ENCODE measurements around the gene WWC2. TPM values are rescaled to one million over a fixed set of nuclear protein-coding genes. Genes with fewer than 3 reads are reported as not detected.

The WWC2 gene
- total and polyA plus RNA-seq, 7 donors: 2.9 to 15.5 (median 7.8) TPM

- no peak for TF ChIP-seq CTCF (IDR thresholded peaks at IDR 0.05)
- Histone ChIP-seq H3K27me3 (ENCODE audit: insufficient read depth in 3 of 3, low read length in 2 of 3) (no peaks in the 10 kb centered on the region), H3K36me3 (ENCODE audit: insufficient read depth in 1 of 2, low read depth in 1 of 2) (no peaks in the 10 kb centered on the region), H3K4me1 (no peaks in the 10 kb centered on the region), H3K4me3 (no peak overlapping the region), H3K9me3 (no peaks in the 10 kb centered on the region), H3K27ac (no peak overlapping the region)
- WGBS, 3 donors: 75 to 80% (median 76%) methylated on average over 6 of the region's 6 CpGs
- intact Hi-C loops (cut with DNase I): no loop called here
- DNase-seq (no peak), ATAC-seq (no peak)
These were observed 4.5 kb upstream of the WWC2 start for GRCh38 chr4:183094393-183095198.

GRCh38 chr4:183095199-183095512, 3.9 kb upstream of the WWC2 start:
- WGBS, 3 donors: 72 to 95% (median 89%) methylated on average over 1 of the region's 1 CpG
- intact Hi-C loops (cut with DNase I): no loop called here

GRCh38 chr4:183096276-183096965, 2.6 kb upstream of the WWC2 start:
- H3K27me3 ChIP-seq (ENCODE audit: insufficient read depth in 3 of 3, low read length in 2 of 3): no peaks in the 10 kb centered on the region
- H3K36me3 ChIP-seq (ENCODE audit: insufficient read depth in 1 of 2, low read depth in 1 of 2): no peaks in the 10 kb centered on the region
- TF ChIP-seq CTCF (IDR thresholded peaks at IDR 0.05): no peak
- no peak overlapping the region for H3K4me3 ChIP-seq
- no peak for DNase-seq
- H3K4me1 ChIP-seq: peaks cover 11% of the 10 kb centered on the region
- ATAC-seq: no peak
- intact Hi-C loops (cut with DNase I): no loop called here
- 90 to 92% (median 91%) methylated on average over 15 of the region's 15 CpGs for WGBS, 3 donors
- no peaks in the 10 kb centered on the region for H3K9me3 ChIP-seq
- no peak overlapping the region for H3K27ac ChIP-seq

More at GRCh38 chr4:183095199-183095512, 3.9 kb upstream of the WWC2 start:
- Histone ChIP-seq H3K4me1 (peaks cover 2% of the 10 kb centered on the region), H3K27me3 (ENCODE audit: insufficient read depth in 3 of 3, low read length in 2 of 3) (no peaks in the 10 kb centered on the region), H3K4me3 (no peak overlapping the region), H3K36me3 (ENCODE audit: insufficient read depth in 1 of 2, low read depth in 1 of 2) (no peaks in the 10 kb centered on the region), H3K9me3 (no peaks in the 10 kb centered on the region), H3K27ac (no peak overlapping the region)
- TF ChIP-seq CTCF (IDR thresholded peaks at IDR 0.05): no peak
- no peak for DNase-seq
- no peak for ATAC-seq

- Histone ChIP-seq H3K4me3 (peak overlapping the region; percentile 79), H3K36me3 (ENCODE audit: insufficient read depth in 1 of 2, low read depth in 1 of 2) (no peaks in the 10 kb centered on the region), H3K27me3 (ENCODE audit: insufficient read depth in 3 of 3, low read length in 2 of 3) (no peaks in the 10 kb centered on the region), H3K4me1 (peaks cover 18% of the 10 kb centered on the region), H3K9me3 (no peaks in the 10 kb centered on the region), H3K27ac (peak overlapping the region; percentile 84)
- WGBS, 3 donors: 58 to 67% (median 63%) methylated on average over 43 of the region's 43 CpGs
- DNase-seq: peak; percentile 27 to 70
- peak in 2 of 4 donors; percentile 1 to 2 for ATAC-seq
- intact Hi-C loops (cut with DNase I): no loop called here
- no peak for TF ChIP-seq CTCF (IDR thresholded peaks at IDR 0.05)
These were observed 1.6 kb upstream of the WWC2 start for GRCh38 chr4:183097231-183098018.

Measured in psoas muscle (tissue), 8 donors.